Measurements from ENCODE around the gene OR2Z1. TPM values are rescaled to one million over a fixed set of nuclear protein-coding genes. Genes with fewer than 3 reads are reported as not detected.
"Not testable (repeated sequence)": the region's sequence is repeated elsewhere in the genome, so short reads cannot be mapped to it uniquely, and the experiment has no call there.

OR2Z1 gene
- total and polyA plus RNA-seq, 4 donors = not detected

DNA sequence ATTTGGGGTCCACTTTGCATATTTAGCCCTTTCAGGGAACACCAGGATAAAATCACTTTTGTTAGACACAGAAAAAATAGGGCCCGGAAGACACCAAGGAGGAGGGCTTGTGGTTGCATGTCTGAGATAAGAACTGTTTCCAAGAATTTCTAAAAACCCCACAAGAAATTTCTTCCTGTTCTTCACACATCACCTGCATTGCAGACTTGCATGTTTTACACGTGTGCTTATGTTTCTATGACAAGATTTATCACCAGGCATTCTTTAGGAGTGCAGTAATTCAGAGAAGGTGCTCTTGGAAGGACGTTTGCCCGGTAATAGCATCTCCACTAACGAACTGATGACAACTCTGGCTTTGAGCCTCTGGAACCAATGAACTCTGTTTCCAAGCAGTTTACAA, 15.7 kb upstream of the OR2Z1 start:
- Histone ChIP-seq H3K27me3 (ENCODE audit: control insufficient read depth in 3 of 3, insufficient read depth in 3 of 3, low read length in 2 of 3) (peaks cover 0 to 2% (median 0%) of the 10 kb centered on the region in 3 donors), H3K4me3 (no peak overlapping the region), H3K9ac (ENCODE audit: insufficient read depth in 1 of 2, low read length in 2 of 2) (no peak overlapping the region), H3K4me1 (ENCODE audit: control insufficient read depth in 5 of 5, insufficient read depth in 5 of 5, low read length in 5 of 5) (no peaks in the 10 kb centered on the region), H3K9me3 (ENCODE audit: control insufficient read depth in 4 of 4, insufficient read depth in 3 of 4, low read length in 3 of 4) (no peaks in the 10 kb centered on the region), H3K27ac (ENCODE audit: low read depth in 1 of 2, low read length in 1 of 2) (no peak overlapping the region), H3K36me3 (ENCODE audit: control insufficient read depth in 4 of 4, insufficient read depth in 4 of 4, low read length in 4 of 4) (no peaks in the 10 kb centered on the region)
- no peak for ATAC-seq (ENCODE audit: insufficient read depth, low FRiP score)
- no peak for DNase-seq
- TF ChIP-seq, protein P1, sequence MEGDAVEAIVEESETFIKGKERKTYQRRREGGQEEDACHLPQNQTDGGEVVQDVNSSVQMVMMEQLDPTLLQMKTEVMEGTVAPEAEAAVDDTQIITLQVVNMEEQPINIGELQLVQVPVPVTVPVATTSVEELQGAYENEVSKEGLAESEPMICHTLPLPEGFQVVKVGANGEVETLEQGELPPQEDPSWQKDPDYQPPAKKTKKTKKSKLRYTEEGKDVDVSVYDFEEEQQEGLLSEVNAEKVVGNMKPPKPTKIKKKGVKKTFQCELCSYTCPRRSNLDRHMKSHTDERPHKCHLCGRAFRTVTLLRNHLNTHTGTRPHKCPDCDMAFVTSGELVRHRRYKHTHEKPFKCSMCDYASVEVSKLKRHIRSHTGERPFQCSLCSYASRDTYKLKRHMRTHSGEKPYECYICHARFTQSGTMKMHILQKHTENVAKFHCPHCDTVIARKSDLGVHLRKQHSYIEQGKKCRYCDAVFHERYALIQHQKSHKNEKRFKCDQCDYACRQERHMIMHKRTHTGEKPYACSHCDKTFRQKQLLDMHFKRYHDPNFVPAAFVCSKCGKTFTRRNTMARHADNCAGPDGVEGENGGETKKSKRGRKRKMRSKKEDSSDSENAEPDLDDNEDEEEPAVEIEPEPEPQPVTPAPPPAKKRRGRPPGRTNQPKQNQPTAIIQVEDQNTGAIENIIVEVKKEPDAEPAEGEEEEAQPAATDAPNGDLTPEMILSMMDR (IDR thresholded peaks at IDR 0.05; ENCODE audit: control extremely low read depth, extremely low read depth) = no peak
- WGBS, 2 donors = 16 to 27% methylated on average over 5 of the region's 5 CpGs

GRCh38 chr19:8710337-8710736, 11.1 kb upstream of the OR2Z1 start:
- H3K9me3 ChIP-seq (ENCODE audit: control insufficient read depth in 4 of 4, insufficient read depth in 3 of 4, low read length in 3 of 4); ATAC-seq (ENCODE audit: insufficient read depth, low FRiP score); H3K4me3 ChIP-seq; H3K27ac ChIP-seq (ENCODE audit: low read depth in 1 of 2, low read length in 1 of 2); H3K4me1 ChIP-seq (ENCODE audit: control insufficient read depth in 5 of 5, insufficient read depth in 5 of 5, low read length in 5 of 5); DNase-seq; H3K9ac ChIP-seq (ENCODE audit: insufficient read depth in 1 of 2, low read length in 2 of 2); H3K27me3 ChIP-seq (ENCODE audit: control insufficient read depth in 3 of 3, insufficient read depth in 3 of 3, low read length in 2 of 3); H3K36me3 ChIP-seq (ENCODE audit: control insufficient read depth in 4 of 4, insufficient read depth in 4 of 4, low read length in 4 of 4): not testable (repeated sequence)
- WGBS, 2 donors = 87 to 95% methylated on average over 6 to 7 of the region's 7 CpGs

GRCh38 chr19:8722032-8722431, 598 bp downstream of the OR2Z1 start:
- 42 to 68% methylated on average over 2 of the region's 2 CpGs for WGBS, 2 donors
- TF ChIP-seq, protein P1 (IDR thresholded peaks at IDR 0.05; ENCODE audit: control extremely low read depth, extremely low read depth) = no peak
- no peak for ATAC-seq (ENCODE audit: insufficient read depth, low FRiP score)
- Histone ChIP-seq H3K27me3 (ENCODE audit: control insufficient read depth in 3 of 3, insufficient read depth in 3 of 3, low read length in 2 of 3) (peaks cover 0 to 5% (median 0%) of the 10 kb centered on the region in 3 donors), H3K27ac (ENCODE audit: low read depth in 1 of 2, low read length in 1 of 2) (no peak overlapping the region), H3K9ac (ENCODE audit: insufficient read depth in 1 of 2, low read length in 2 of 2) (no peak overlapping the region), H3K4me1 (ENCODE audit: control insufficient read depth in 5 of 5, insufficient read depth in 5 of 5, low read length in 5 of 5) (no peaks in the 10 kb centered on the region), H3K36me3 (ENCODE audit: control insufficient read depth in 4 of 4, insufficient read depth in 4 of 4, low read length in 4 of 4) (no peaks in the 10 kb centered on the region), H3K9me3 (ENCODE audit: control insufficient read depth in 4 of 4, insufficient read depth in 3 of 4, low read length in 3 of 4) (peaks cover 0 to 9% (median 5%) of the 10 kb centered on the region in 4 donors), H3K4me3 (no peak overlapping the region)
- no peak for DNase-seq

DNA sequence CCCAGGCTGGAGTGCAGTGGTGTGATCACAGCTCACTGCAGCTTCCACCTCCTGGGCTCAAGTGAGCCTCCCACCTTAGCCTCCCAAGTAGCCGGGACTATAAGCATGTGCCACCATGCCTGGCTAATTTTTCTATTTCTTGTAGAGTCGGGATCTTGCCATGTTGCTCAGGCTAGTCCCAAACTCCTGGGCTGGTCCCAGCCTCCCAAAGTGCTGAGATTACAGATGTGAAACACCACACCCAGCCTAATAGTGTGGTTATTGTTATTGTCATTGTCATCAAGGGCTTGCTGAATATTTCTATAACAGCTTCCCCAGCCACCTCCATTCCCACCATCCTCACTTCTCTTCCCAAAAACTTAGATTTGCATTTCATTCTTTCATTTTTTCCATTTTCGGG, 2.8 kb downstream of the OR2Z1 start:
- 65 to 83% methylated on average over 3 of the region's 3 CpGs for WGBS, 2 donors
- TF ChIP-seq, protein P1 (IDR thresholded peaks at IDR 0.05; ENCODE audit: control extremely low read depth, extremely low read depth) = no peak
- no peaks in the 10 kb centered on the region for H3K36me3 ChIP-seq (ENCODE audit: control insufficient read depth in 4 of 4, insufficient read depth in 4 of 4, low read length in 4 of 4)
- no peak for DNase-seq
- no peak overlapping the region for H3K4me3 ChIP-seq
- H3K27ac ChIP-seq (ENCODE audit: low read depth in 1 of 2, low read length in 1 of 2) = no peak overlapping the region
- H3K9me3 ChIP-seq (ENCODE audit: control insufficient read depth in 4 of 4, insufficient read depth in 3 of 4, low read length in 3 of 4) = peaks cover 0 to 9% (median 2%) of the 10 kb centered on the region in 4 donors
- H3K9ac ChIP-seq (ENCODE audit: insufficient read depth in 1 of 2, low read length in 2 of 2) = no peak overlapping the region
- no peaks in the 10 kb centered on the region for H3K4me1 ChIP-seq (ENCODE audit: control insufficient read depth in 5 of 5, insufficient read depth in 5 of 5, low read length in 5 of 5)
- ATAC-seq (ENCODE audit: insufficient read depth, low FRiP score) = no peak
- peaks cover 0 to 5% (median 0%) of the 10 kb centered on the region in 3 donors for H3K27me3 ChIP-seq (ENCODE audit: control insufficient read depth in 3 of 3, insufficient read depth in 3 of 3, low read length in 2 of 3)

Measured in lung (tissue), 12 donors.